Measurements from ENCODE around the gene BANF2. TPM values are rescaled to one million over a fixed set of nuclear protein-coding genes. Genes with fewer than 3 reads are reported as not detected.

Gene BANF2
- total RNA-seq, 2 donors from 2014 or later = 1.9 TPM; not detected in 1

- DNase-seq (ENCODE audit: low spot score) = no peak
- Histone ChIP-seq H3K27ac (no peak overlapping the region), H3K4me1 (replicated peaks) (no peaks in the 10 kb centered on the region), H3K4me3 (no peak overlapping the region), H3K9me3 (no peaks in the 10 kb centered on the region), H3K36me3 (no peaks in the 10 kb centered on the region), H3K27me3 (replicated peaks; ENCODE audit: insufficient read depth) (no peaks in the 10 kb centered on the region)
- WGBS = 97% methylated on average over 5 of the region's 5 CpGs
- intact Hi-C loops (cut with DNase I) = no loop called here
- no peak for TF ChIP-seq CTCF (IDR thresholded peaks at IDR 0.05)
- TF ChIP-seq POLR2A (IDR thresholded peaks at IDR 0.05) = no peak
- no peak for TF ChIP-seq POLR2AphosphoS5 (IDR thresholded peaks at IDR 0.05)
Measured at GRCh38 chr20:17659801-17660200, 40.0 kb upstream of the BANF2 start.

GRCh38 chr20:17660667-17661066 is 39.1 kb upstream of the BANF2 start:
- no peak for DNase-seq (ENCODE audit: low spot score)
- intact Hi-C loops (cut with DNase I) = no loop called here
- H3K36me3 ChIP-seq = no peaks in the 10 kb centered on the region
- no peaks in the 10 kb centered on the region for H3K9me3 ChIP-seq
- no peak overlapping the region for H3K27ac ChIP-seq
- TF ChIP-seq POLR2A (IDR thresholded peaks at IDR 0.05) (no peak), CTCF (IDR thresholded peaks at IDR 0.05) (no peak), POLR2AphosphoS5 (IDR thresholded peaks at IDR 0.05) (no peak)
- 69% methylated on average over 6 of the region's 6 CpGs for WGBS
- no peaks in the 10 kb centered on the region for H3K27me3 ChIP-seq (replicated peaks; ENCODE audit: insufficient read depth)
- no peak overlapping the region for H3K4me3 ChIP-seq
- no peaks in the 10 kb centered on the region for H3K4me1 ChIP-seq (replicated peaks)

- intact Hi-C loops (cut with DNase I) = no loop called here
- peak overlapping the region in 1 of 2 donors; percentile 12 for H3K27ac ChIP-seq
- 50% methylated on average over 5 of the region's 5 CpGs for WGBS
Measured at GRCh38 chr20:17661121-17661744, 38.5 kb upstream of the BANF2 start.

GRCh38 chr20:17662333-17663039 is 37.3 kb upstream of the BANF2 start:
- no peak for DNase-seq (ENCODE audit: low spot score)

More at GRCh38 chr20:17661121-17661744, 38.5 kb upstream of the BANF2 start:
- Histone ChIP-seq H3K4me3 (no peak overlapping the region), H3K36me3 (no peaks in the 10 kb centered on the region), H3K4me1 (replicated peaks) (no peaks in the 10 kb centered on the region), H3K27me3 (replicated peaks; ENCODE audit: insufficient read depth) (no peaks in the 10 kb centered on the region), H3K9me3 (no peaks in the 10 kb centered on the region)
- TF ChIP-seq CTCF (IDR thresholded peaks at IDR 0.05) (no peak), POLR2AphosphoS5 (IDR thresholded peaks at IDR 0.05) (no peak), POLR2A (IDR thresholded peaks at IDR 0.05) (no peak)
- DNase-seq (ENCODE audit: low spot score) = no peak

More at GRCh38 chr20:17662333-17663039, 37.3 kb upstream of the BANF2 start:
- no peak overlapping the region for H3K4me3 ChIP-seq
- H3K27ac ChIP-seq = no peak overlapping the region
- no peak for TF ChIP-seq CTCF (IDR thresholded peaks at IDR 0.05)
- no peak for TF ChIP-seq POLR2AphosphoS5 (IDR thresholded peaks at IDR 0.05)
- WGBS = 61% methylated on average over 10 of the region's 10 CpGs
- no peaks in the 10 kb centered on the region for H3K27me3 ChIP-seq (replicated peaks; ENCODE audit: insufficient read depth)
- H3K4me1 ChIP-seq (replicated peaks) = no peaks in the 10 kb centered on the region
- intact Hi-C loops (cut with DNase I) = no loop called here
- no peaks in the 10 kb centered on the region for H3K9me3 ChIP-seq
- H3K36me3 ChIP-seq = no peaks in the 10 kb centered on the region

Data from prostate gland (tissue), 2 donors.